HG02840 (cell line): ENCODE data around the gene CPNE1.

Source experiments
- ATAC-seq: cut with Tn5 transposase; IDR thresholded peaks from one replicate; pipeline ENCODE4 v1.9.1; 2021; ENCODE audit warnings: mild to moderate bottlenecking, moderate library complexity, moderate number of reproducible peaks; ENCODE audit not compliant: unreplicated experiment, low FRiP score

Gene CPNE1

GRCh38 chr20:35601990-35602389, 62.7 kb downstream of the CPNE1 start:
- ATAC-seq = no peak

DNA sequence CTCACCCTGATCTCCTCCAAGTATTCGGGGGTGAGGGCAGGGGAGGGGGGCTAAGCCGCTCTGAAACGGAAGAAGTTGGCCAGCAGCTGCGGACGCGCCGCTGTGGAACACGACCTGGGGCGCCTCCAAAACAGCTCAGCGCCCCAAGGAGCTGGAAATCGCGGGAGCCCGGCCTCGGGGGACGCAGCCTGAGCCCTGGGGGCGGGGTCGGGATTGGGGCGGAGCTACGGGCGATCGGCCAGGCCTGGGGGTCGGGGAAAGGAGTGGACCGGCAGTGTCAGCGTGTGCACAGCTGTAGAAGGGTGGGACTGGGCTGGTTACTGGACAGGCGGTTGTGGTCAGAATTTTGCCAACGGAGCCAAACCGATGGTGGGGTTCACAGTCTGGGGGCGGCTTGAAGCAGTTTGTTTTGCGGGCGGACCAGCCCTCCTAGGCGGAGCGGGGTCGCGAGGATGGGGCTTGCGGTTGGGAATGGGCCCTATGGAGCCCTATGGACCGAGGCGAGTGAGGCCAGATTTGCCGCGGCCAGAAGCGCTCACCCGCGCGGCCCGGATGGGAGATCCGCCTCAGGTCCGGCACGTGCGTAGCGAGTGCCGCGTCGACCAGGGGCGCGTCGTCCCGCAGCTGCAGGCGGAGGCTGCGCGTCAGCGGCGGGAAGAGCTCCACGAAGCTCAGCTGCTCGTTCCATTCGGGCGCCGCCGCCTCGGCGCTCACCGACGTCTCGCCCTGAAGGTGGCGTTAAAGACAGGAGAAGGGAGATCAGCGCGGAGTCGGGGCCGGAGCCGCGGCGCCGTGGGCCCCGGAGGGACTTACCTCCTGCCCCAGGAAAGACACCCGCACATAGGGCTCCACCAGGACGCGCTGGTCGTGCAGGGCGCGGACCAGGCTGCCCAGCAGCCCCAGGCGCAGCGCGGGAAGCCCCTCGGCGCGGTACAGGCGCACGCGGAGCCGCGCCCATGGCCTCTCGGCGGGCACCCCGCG, 63.4 kb downstream of the CPNE1 start:
- no peak for ATAC-seq

- no peak for ATAC-seq
Measured at GRCh38 chr20:35600176-35600992, 64.3 kb downstream of the CPNE1 start.

GRCh38 chr20:35599776-35600120, 65.0 kb downstream of the CPNE1 start:
- no peak for ATAC-seq

GRCh38 chr20:35598899-35599775, 65.6 kb downstream of the CPNE1 start:
- no peak for ATAC-seq

GRCh38 chr20:35598476-35598875, 66.2 kb downstream of the CPNE1 start:
- no peak for ATAC-seq

GRCh38 chr20:35597186-35597585, 67.5 kb downstream of the CPNE1 start:
- ATAC-seq = no peak

- no peak for ATAC-seq
Measured at GRCh38 chr20:35595901-35596300, 68.8 kb downstream of the CPNE1 start.

DNA sequence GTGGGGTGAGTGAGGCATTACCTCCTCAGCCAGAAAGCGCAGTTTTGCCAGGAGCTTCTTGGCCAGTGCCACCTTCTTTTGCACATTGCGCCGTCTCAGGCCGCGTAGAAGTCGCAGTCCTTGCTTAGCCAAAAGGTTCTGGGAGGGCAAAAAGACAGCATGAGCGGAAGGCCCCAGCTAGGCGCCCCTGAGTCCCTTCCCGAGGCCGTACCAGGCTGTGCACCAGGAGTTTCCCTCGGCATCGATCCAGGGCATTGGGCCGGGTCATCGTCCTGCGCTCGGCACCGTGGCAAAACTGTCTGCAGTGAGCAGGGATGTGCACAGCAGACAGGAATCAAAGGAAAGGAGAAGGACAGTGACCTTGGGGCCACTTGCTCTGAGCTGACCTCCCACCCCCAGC, 69.2 kb downstream of the CPNE1 start:
- no peak for ATAC-seq

GRCh38 chr20:35592339-35592974, 72.2 kb downstream of the CPNE1 start:
- no peak for ATAC-seq

- ATAC-seq = no peak
Measured at GRCh38 chr20:35588397-35588796, 76.3 kb downstream of the CPNE1 start.

DNA sequence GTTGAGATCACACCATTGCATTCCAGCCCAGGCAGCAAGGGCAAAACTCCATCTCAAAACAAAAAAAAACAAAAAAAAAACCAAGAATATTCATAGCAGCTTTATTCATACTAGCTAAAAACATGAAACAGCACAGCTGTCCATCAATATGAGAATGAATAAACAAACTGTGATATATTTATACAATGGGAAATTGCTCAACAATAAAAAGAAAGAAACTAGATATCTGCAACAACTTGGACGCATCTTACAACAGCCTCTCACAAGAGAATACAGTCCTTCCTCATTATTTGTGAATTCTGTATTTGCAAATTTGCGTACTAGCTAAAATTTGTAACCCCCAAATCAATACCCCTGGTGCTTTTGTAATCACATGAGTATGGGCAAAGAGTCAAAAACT, 77.3 kb downstream of the CPNE1 start:
- no peak for ATAC-seq

DNA sequence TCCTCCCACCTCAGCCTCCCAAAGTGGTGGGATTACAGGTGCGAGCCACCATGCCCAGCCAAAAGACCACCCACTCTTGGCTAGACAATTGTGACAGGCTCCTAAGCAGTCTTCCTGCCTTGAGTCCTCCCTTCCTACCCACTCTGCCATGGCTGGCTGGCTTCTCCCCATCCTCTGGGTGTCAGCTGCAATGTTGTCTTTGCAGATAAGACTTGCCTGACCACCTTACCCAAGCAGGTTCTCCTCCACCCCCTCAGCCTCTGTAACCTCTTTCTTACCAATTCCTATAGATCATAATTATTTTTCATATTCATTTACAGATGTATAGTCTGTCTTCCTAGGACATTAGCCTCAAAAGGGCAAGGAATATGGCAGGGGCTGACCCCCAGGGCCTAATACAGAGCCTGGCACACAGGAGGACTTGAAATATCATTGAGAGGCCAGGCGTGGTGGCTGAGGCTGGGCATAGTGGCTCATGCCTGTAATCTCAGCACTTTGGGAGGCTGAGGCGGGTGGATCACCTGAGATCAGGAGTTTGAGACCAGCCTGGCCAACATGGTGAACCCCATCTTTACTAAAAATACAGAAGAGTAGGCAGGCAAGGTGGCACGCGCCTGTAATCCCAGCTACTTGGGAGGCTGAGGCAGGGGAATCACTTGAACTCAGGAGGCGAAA, 77.8 kb downstream of the CPNE1 start:
- ATAC-seq = no peak

- no peak for ATAC-seq
Measured at GRCh38 chr20:35583636-35584560, 80.8 kb downstream of the CPNE1 start.

DNA sequence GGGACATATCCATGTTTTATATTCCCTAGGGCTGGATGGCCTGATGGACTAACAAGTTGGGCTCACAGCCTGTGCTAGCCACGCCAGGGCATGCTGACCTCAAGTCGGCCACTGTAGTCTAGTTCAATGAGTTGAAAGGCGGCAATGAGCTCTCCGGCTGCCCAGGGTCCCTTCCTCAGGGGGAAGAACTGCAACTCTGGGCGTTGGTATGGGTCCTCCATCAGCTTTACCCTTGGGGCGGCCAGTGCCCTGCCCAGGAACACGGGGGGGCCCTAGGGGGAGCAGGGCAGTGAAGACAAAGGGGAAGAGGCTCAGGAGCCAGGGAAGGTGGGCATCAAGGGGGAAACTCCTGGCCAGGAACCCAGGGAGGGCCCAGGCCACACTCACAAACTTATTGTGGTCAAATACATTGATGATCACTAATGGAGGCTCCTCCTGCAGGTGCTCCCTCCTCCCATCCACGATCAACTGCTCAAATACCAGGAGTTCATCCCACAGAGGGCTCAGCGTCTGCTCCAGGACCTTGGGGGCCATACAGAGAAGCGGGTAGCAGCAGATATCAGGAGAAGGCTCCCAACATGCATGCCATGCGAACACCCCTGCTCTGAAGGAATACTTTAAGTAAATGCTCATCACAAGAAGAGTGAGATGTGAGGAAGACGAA, 81.8 kb downstream of the CPNE1 start:
- no peak for ATAC-seq

DNA sequence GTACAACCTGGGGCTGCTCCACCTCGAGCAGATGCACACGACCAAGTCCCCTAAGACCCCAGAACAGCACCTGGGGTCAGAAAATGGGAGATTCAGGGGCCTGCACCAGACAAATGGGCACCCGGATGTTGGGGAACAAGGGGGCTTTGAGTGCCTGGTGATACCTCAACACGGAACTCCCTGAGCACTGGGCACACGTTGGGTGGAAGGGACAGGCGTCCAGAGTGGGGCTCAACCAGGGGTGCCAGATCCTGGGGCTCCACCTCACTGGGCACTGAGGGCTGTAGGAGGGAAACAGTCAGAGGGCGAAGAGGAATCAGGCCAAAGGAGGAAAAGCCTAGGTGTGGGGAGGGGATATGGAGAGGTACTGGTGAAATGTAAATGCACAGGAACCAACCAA, 82.6 kb downstream of the CPNE1 start:
- no peak for ATAC-seq

GRCh38 chr20:35579196-35579595, 85.5 kb downstream of the CPNE1 start:
- no peak for ATAC-seq

- no peak for ATAC-seq
Measured at GRCh38 chr20:35578469-35578868, 86.2 kb downstream of the CPNE1 start.
